Karpas-422 (cell line): ENCODE results near the gene TMEM135. TPM values are rescaled to one million over a fixed set of nuclear protein-coding genes. Genes with fewer than 3 reads are reported as not detected.

Experiments used
- DNase-seq: peaks from one replicate; pipeline ENCODE4 v3.0.0-alpha.2; 2015
- H2AFZ ChIP-seq: fragments of 200-600 bp; sonication (generic); 2 replicates; pipeline ENCODE4 v1.6.1; 2014; ENCODE audit warnings: antibody characterized with exemption, low read length, mixed read lengths
- H3K27ac ChIP-seq: fragments of 200-600 bp; sonication (generic); 2 replicates; pipeline ENCODE4 v1.5.1; 2014; ENCODE audit warnings: mild to moderate bottlenecking, low read length, moderate library complexity
- H3K27me3 ChIP-seq: fragments of 200-600 bp; sonication (generic); 2 replicates; pipeline ENCODE4 v1.6.1; 2014; ENCODE audit warnings: low read length, mixed read lengths
- H3K36me3 ChIP-seq: fragments of 200-600 bp; sonication (generic); 2 replicates; pipeline ENCODE4 v1.6.1; 2014; ENCODE audit warnings: low read length, mixed read lengths; ENCODE audit not compliant: insufficient read depth
- H3K4me1 ChIP-seq: fragments of 200-600 bp; sonication (generic); 2 replicates; pipeline ENCODE4 v1.6.1; 2014; ENCODE audit warnings: mild to moderate bottlenecking, low read length, mixed read lengths
- H3K4me2 ChIP-seq: fragments of 200-600 bp; sonication (generic); 2 replicates; pipeline ENCODE4 v1.6.1; 2014; ENCODE audit warnings: low read length, low read depth, mild to moderate bottlenecking; ENCODE audit not compliant: poor library complexity, severe bottlenecking
- H3K4me3 ChIP-seq: fragments of 200-600 bp; sonication (generic); 2 replicates; pipeline ENCODE4 v1.5.1; 2014; ENCODE audit warnings: mild to moderate bottlenecking, antibody characterized with exemption, low read length, mixed read lengths
- H3K79me2 ChIP-seq: fragments of 200-600 bp; sonication (generic); 2 replicates; pipeline ENCODE4 v1.6.1; 2014; ENCODE audit warnings: mild to moderate bottlenecking, low read length, mixed read lengths
- H3K9ac ChIP-seq: fragments of 200-600 bp; sonication (generic); 2 replicates; pipeline ENCODE4 v1.6.0; 2014; ENCODE audit warnings: low read length
- H3K9me2 ChIP-seq: fragments of 200-600 bp; sonication (generic), shearing (Covaris generic); replicated peaks from 2 replicates; pipeline ENCODE4 v1.6.0; 2014; ENCODE audit warnings: mild to moderate bottlenecking, low read length, moderate library complexity; ENCODE audit not compliant: insufficient read depth
- H3K9me3 ChIP-seq: fragments of 300-700, 200-600 bp; sonication (generic); 2 replicates; pipeline ENCODE4 v1.6.1; 2014; ENCODE audit warnings: low read length, mixed read lengths
- H4K20me1 ChIP-seq: fragments of 200-600 bp; sonication (generic); 2 replicates; pipeline ENCODE4 v1.6.1; 2014; ENCODE audit warnings: mild to moderate bottlenecking, antibody characterized with exemption, low read length, low read depth; ENCODE audit not compliant: insufficient read depth
- total RNA-seq: library from RNA; depleted of rRNA; stranded (reverse); fragments of >200 nt; shearing (Covaris generic); gene quantifications from 2 replicates; pipeline ENCODE4 v1.2.3, GENCODE V29; 2014; ENCODE audit warnings: low replicate concordance

Gene TMEM135
- total RNA-seq, 1 experiment from 2014 or later, result 228 TPM

DNA sequence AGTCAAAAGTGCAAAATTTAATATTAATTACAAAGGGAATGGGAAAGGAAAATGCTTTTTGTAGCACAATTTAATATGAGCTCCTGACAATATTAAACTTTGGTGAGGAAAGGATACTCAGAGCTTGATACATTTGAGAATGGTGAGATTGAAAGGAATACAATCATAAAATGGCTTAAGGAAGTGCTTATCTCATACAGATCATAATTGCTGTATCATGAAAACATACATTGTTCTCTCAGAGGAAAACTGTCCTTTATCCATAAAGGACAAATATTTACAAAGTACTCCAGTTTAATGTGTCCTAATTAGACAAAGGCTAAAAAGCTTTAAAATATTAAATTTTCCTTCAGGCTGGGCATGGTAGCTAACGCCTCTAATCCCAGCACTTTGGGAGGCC, 260.4 kb downstream of the TMEM135 start:
- Histone ChIP-seq H3K4me1 (peaks cover 95% of the 10 kb centered on the region), H4K20me1 (no peaks in the 10 kb centered on the region), H3K27me3 (no peaks in the 10 kb centered on the region), H3K27ac (peak overlapping the region; percentile 96), H3K36me3 (peaks cover 39% of the 10 kb centered on the region), H3K9me3 (peaks cover 6% of the 10 kb centered on the region; the same call in 1 of the 2 replicates), H3K9me2 (no peaks in the 10 kb centered on the region), H3K79me2 (peaks cover 65% of the 10 kb centered on the region), H3K9ac (no peak overlapping the region), H3K4me3 (peak overlapping the region; percentile 1; the same call in 1 of the 2 replicates), H3K4me2 (peak overlapping the region; percentile 82), H2AFZ (no peak overlapping the region)
- DNase-seq, result no peak

DNA sequence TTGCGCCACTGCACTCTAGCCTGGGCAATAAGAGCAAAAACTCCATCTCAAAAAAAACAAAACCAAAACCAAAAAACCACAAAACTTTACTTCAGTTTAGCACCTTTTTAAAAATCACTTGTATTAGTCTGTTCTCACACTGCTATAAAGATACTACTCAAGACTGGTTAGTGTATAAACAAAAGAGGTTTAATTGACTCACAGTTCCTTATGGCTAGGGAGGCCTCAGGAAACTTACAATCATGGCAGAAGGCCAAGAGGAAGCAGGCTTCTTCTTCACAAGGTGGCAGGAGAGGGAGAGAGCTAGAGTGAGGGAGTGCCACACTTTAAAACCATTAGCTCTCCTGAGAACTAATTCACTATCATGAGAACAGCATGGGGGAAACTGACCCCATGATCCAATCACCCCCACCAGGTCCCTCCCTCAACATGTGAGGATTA, 261.3 kb downstream of the TMEM135 start:
- peak; percentile 81 for DNase-seq
- Histone ChIP-seq H3K9me3 (peaks cover 6% of the 10 kb centered on the region; the same call in 1 of the 2 replicates), H3K36me3 (peaks cover 48% of the 10 kb centered on the region), H3K9me2 (no peaks in the 10 kb centered on the region), H4K20me1 (no peaks in the 10 kb centered on the region), H3K27me3 (no peaks in the 10 kb centered on the region), H3K4me2 (peak overlapping the region; percentile 36), H3K27ac (peak overlapping the region; percentile 96), H3K79me2 (peaks cover 71% of the 10 kb centered on the region), H3K9ac (peak overlapping the region; percentile 8; the same call in 1 of the 2 replicates), H2AFZ (no peak overlapping the region), H3K4me1 (peaks cover 95% of the 10 kb centered on the region), H3K4me3 (no peak overlapping the region)

DNA sequence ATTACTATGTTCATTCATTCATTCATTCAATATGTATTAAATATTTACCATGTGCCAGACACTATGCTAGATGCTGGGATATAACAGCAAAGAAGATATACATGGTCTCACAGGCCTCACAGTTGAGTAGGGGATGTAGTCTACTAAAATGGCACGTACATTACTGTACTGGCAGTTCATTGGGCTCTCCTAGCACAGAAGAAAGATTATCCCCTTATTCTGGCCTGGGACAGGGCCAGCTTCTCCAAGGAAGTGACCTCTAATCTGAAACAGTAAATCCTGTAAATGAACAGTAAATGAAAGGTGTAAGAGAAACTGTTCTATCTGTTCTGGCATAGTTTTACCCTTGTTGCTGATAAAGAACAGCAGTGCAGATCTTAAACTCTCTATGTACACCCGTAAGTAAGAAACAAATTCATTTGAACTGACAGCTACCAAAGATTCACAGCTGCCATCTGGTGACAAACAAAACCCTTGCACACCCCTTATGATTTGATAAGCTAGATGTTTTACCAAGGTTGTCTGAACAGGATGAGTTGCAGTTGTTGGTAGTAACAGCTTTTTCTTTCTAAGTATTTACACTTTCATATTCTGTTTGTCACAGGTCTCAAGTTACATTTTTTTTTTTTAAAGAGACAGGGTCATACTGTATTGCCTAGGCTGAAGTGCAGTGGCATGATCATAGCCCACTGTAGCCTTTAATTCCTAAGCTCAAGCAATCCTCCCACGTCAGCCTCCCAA, 263.1 kb downstream of the TMEM135 start:
- Histone ChIP-seq H3K27ac (peak overlapping the region; percentile 96), H2AFZ (no peak overlapping the region), H4K20me1 (no peaks in the 10 kb centered on the region), H3K9me3 (peaks cover 6% of the 10 kb centered on the region; the same call in 1 of the 2 replicates), H3K79me2 (peaks cover 74% of the 10 kb centered on the region), H3K36me3 (peaks cover 56% of the 10 kb centered on the region), H3K4me3 (no peak overlapping the region), H3K9ac (peak overlapping the region; percentile 38), H3K4me1 (peaks cover 92% of the 10 kb centered on the region), H3K27me3 (no peaks in the 10 kb centered on the region), H3K4me2 (peak overlapping the region; percentile 36), H3K9me2 (no peaks in the 10 kb centered on the region)
- peak; percentile 74 for DNase-seq

DNA sequence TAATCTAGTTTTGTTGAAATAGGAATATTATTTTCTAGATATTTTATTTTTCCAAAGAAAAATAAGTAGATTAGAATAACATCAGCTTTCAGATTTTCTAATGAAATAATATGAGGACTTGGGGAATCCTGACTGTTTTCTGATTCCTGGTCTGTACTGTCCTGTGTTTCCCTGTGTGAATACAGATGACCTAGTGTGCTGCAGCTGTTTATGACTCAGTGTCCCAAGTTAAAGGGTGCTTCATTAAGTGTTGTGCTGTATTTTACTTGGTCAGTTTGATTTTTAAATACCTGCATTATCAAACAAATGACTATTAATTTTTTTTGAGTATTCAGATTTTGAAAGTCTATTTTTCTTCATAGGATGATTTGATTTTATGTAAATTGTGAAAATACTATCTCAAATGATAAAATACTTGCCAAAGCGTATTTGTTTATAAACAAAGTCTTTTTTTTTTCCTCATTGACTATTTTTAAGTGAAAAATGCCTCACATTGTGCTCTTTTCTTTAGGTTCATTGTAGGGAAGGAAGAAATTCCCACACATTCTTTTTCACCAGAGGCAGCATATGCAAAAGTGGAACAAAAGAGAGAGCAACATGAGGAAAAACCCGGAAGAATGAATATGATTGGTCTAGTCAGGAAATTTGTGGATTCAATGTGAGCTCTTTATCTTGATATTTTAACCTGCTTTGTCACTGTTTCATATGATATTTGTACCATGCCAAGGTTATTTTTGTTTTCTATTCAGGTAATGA, 264.2 kb downstream of the TMEM135 start:
- Histone ChIP-seq H3K27ac (peak overlapping the region; percentile 96), H3K79me2 (peaks cover 66% of the 10 kb centered on the region), H3K4me2 (no peak overlapping the region), H2AFZ (no peak overlapping the region), H3K4me3 (no peak overlapping the region), H3K9me2 (no peaks in the 10 kb centered on the region), H3K27me3 (no peaks in the 10 kb centered on the region), H3K9me3 (peaks cover 6% of the 10 kb centered on the region; the same call in 1 of the 2 replicates), H3K36me3 (peaks cover 63% of the 10 kb centered on the region), H4K20me1 (no peaks in the 10 kb centered on the region), H3K9ac (no peak overlapping the region), H3K4me1 (peaks cover 92% of the 10 kb centered on the region)
- no peak for DNase-seq

DNA sequence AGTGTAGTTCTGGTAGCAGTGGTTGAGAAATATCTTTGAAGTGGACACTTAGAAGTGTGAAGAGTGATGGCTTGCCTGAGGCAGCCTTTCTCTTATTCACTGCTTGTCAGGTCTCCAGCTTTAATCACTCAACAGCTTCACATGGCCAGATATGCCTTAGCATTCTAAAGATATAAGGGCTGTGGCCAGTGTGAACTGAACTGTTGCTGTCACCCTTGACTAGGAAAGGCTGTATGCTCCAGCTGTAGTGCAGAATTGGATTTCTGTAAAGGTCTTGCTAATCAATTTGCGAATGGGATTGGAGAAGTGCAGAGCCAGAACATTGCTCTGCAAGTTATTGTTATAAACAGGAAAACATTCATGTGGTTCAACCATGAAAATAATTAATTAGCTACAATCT, 266.7 kb downstream of the TMEM135 start:
- Histone ChIP-seq H3K9me3 (no peaks in the 10 kb centered on the region), H3K79me2 (peaks cover 50% of the 10 kb centered on the region), H3K4me2 (no peak overlapping the region), H3K9me2 (no peaks in the 10 kb centered on the region), H3K4me1 (peaks cover 94% of the 10 kb centered on the region), H3K9ac (peak overlapping the region; percentile 15; the same call in 1 of the 2 replicates), H3K27me3 (no peaks in the 10 kb centered on the region), H3K27ac (peak overlapping the region; percentile 96), H3K4me3 (no peak overlapping the region), H2AFZ (no peak overlapping the region), H3K36me3 (peaks cover 73% of the 10 kb centered on the region), H4K20me1 (no peaks in the 10 kb centered on the region)
- peak; percentile 63 for DNase-seq

DNA sequence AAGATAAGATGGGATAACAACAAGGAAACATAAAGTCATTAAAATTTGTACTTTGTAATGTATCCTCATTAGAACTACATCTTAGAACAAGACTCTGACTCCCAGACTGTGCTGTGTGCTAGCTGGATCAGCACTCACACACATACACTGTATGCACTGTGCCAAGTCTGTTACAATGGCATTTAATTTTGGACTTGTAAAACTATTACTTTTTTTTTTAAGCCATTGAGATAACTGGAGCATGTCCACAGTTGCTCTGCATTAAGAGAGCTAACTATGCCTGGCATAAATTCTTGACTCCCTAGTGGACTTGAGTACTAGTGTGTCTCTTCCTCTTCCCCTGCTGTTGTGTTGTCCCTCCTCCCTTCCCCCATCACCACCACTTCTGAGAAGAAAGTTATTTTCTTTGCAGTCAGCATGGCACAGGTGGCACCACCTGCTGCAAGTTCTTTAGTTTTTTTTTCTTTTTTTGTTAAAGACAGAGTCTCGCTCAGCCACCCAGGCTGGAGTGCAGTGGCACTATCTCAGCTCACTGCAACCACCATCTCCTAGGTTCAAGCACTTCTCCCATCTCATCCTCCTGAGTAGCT, 268.6 kb downstream of the TMEM135 start:
- Histone ChIP-seq H3K4me3 (no peak overlapping the region), H3K4me2 (peak overlapping the region; percentile 11), H3K9ac (peak overlapping the region; percentile 3; the same call in 1 of the 2 replicates), H3K79me2 (peaks cover 32% of the 10 kb centered on the region), H3K4me1 (peaks cover 85% of the 10 kb centered on the region), H3K9me3 (no peaks in the 10 kb centered on the region), H3K27me3 (no peaks in the 10 kb centered on the region), H4K20me1 (no peaks in the 10 kb centered on the region), H2AFZ (no peak overlapping the region), H3K36me3 (peaks cover 82% of the 10 kb centered on the region), H3K27ac (peak overlapping the region; percentile 84), H3K9me2 (no peaks in the 10 kb centered on the region)
- DNase-seq, result peak; percentile 77

DNA sequence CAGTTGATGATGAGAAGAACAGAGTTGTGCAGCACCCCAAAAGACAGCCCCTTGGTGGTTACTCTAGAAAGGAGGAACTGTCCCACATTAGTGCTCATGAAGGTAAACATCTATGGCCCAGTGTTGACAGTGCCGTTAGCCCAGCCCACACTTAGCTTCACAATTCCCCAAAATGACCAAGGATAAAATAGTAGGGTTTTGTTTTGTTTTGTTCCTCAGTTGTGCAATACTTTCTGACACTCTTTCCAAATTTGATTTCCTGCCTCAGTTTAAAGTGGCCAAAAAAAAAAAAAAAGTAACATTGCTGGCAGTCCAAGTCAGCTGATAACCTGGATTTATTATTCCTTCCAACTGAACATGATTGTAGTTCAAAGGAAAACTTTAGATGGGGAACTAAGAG, 269.4 kb downstream of the TMEM135 start:
- H3K4me1 ChIP-seq, result peaks cover 86% of the 10 kb centered on the region
- no peak overlapping the region for H3K4me3 ChIP-seq
- peaks cover 77% of the 10 kb centered on the region for H3K36me3 ChIP-seq
- no peaks in the 10 kb centered on the region for H3K27me3 ChIP-seq
- no peak overlapping the region for H2AFZ ChIP-seq
- H3K4me2 ChIP-seq, result no peak overlapping the region
- DNase-seq, result no peak
- H3K9me2 ChIP-seq, result no peaks in the 10 kb centered on the region
- H3K27ac ChIP-seq, result peak overlapping the region; percentile 84
- H4K20me1 ChIP-seq, result no peaks in the 10 kb centered on the region
- H3K79me2 ChIP-seq, result peaks cover 25% of the 10 kb centered on the region
- no peak overlapping the region for H3K9ac ChIP-seq
- H3K9me3 ChIP-seq, result no peaks in the 10 kb centered on the region

DNA sequence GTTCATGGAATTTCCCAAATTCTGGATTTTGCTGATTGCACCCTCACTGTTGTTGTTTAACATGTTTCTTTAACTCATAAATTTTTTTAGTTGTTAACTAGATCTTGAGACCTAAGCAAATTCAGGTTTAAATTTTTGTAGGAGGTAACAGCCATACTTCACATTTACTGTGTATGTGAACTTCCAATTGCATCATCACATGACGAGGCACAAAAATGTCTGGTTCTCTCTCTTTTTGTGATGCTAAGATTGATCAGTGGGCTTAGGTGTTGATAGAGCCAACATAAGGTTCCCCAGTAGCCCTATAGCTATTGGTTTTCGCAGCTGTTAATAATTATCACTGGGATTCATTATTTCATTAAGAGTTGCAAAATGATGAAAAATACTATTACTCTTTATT, 277.5 kb downstream of the TMEM135 start:
- H3K36me3 ChIP-seq, result peaks cover 63% of the 10 kb centered on the region
- H3K4me2 ChIP-seq, result peak overlapping the region; percentile 58
- H3K27me3 ChIP-seq, result no peaks in the 10 kb centered on the region
- H3K4me1 ChIP-seq, result peaks cover 93% of the 10 kb centered on the region
- H4K20me1 ChIP-seq, result no peaks in the 10 kb centered on the region
- no peaks in the 10 kb centered on the region for H3K9me3 ChIP-seq
- DNase-seq, result peak; percentile 58
- H3K9me2 ChIP-seq, result no peaks in the 10 kb centered on the region
- H2AFZ ChIP-seq, result no peak overlapping the region
- H3K79me2 ChIP-seq, result peaks cover 16% of the 10 kb centered on the region; the same call in 1 of the 2 replicates
- no peak overlapping the region for H3K9ac ChIP-seq
- H3K4me3 ChIP-seq, result peak overlapping the region; percentile 1; the same call in 1 of the 2 replicates
- peak overlapping the region; percentile 95 for H3K27ac ChIP-seq
